ENCODE results near the gene DYSF.
A peak's percentile ranks its signal among the peaks of the same experiment; 100 is the strongest.

The DYSF gene

GRCh38 chr2:71526975-71527374 lies 73.6 kb downstream of the DYSF start:
- no peak for TF ChIP-seq CTCF (IDR thresholded peaks at IDR 0.05; ENCODE audit: borderline replicate concordance, insufficient read depth, low read depth, low read length)
- no peak overlapping the region for H3K4me3 ChIP-seq (ENCODE audit: low read depth, low read length)

GRCh38 chr2:71528131-71528591 lies 74.8 kb downstream of the DYSF start:
- H3K4me3 ChIP-seq (ENCODE audit: low read depth, low read length): no peak overlapping the region
- no peak for TF ChIP-seq CTCF (IDR thresholded peaks at IDR 0.05; ENCODE audit: borderline replicate concordance, insufficient read depth, low read depth, low read length)

- TF ChIP-seq CTCF (IDR thresholded peaks at IDR 0.05; ENCODE audit: borderline replicate concordance, insufficient read depth, low read depth, low read length): no peak
- H3K4me3 ChIP-seq (ENCODE audit: low read depth, low read length): no peak overlapping the region
Observed at GRCh38 chr2:71528749-71529148, 75.4 kb downstream of the DYSF start.

- H3K4me3 ChIP-seq (ENCODE audit: low read depth, low read length): no peak overlapping the region
- TF ChIP-seq CTCF (IDR thresholded peaks at IDR 0.05; ENCODE audit: borderline replicate concordance, insufficient read depth, low read depth, low read length): no peak
Observed at GRCh38 chr2:71530211-71530610, 76.8 kb downstream of the DYSF start.

- TF ChIP-seq CTCF (IDR thresholded peaks at IDR 0.05; ENCODE audit: borderline replicate concordance, insufficient read depth, low read depth, low read length): peak; percentile 63; the same call in 1 of the 2 replicates
- no peak overlapping the region for H3K4me3 ChIP-seq (ENCODE audit: low read depth, low read length)
Observed at GRCh38 chr2:71530641-71531332, 77.4 kb downstream of the DYSF start.

GRCh38 chr2:71531522-71532047 lies 78.2 kb downstream of the DYSF start:
- no peak overlapping the region for H3K4me3 ChIP-seq (ENCODE audit: low read depth, low read length)
- TF ChIP-seq CTCF (IDR thresholded peaks at IDR 0.05; ENCODE audit: borderline replicate concordance, insufficient read depth, low read depth, low read length): no peak

- TF ChIP-seq CTCF (IDR thresholded peaks at IDR 0.05; ENCODE audit: borderline replicate concordance, insufficient read depth, low read depth, low read length): no peak
- H3K4me3 ChIP-seq (ENCODE audit: low read depth, low read length): no peak overlapping the region
Observed at GRCh38 chr2:71532327-71532726, 79.0 kb downstream of the DYSF start.

Measured in GM12875 (cell line).